ENCODE results near the gene CTNND2. TPM values are rescaled to one million over a fixed set of nuclear protein-coding genes. Genes with fewer than 3 reads are reported as not detected.

Gene CTNND2
- total and polyA plus RNA-seq, 10 of the 15 experiments (the other 5 are each of a cell fraction or from before 2014, with no cell fraction given) = 0.02 to 0.16 (median 0.04) TPM; not detected in 7

DNA sequence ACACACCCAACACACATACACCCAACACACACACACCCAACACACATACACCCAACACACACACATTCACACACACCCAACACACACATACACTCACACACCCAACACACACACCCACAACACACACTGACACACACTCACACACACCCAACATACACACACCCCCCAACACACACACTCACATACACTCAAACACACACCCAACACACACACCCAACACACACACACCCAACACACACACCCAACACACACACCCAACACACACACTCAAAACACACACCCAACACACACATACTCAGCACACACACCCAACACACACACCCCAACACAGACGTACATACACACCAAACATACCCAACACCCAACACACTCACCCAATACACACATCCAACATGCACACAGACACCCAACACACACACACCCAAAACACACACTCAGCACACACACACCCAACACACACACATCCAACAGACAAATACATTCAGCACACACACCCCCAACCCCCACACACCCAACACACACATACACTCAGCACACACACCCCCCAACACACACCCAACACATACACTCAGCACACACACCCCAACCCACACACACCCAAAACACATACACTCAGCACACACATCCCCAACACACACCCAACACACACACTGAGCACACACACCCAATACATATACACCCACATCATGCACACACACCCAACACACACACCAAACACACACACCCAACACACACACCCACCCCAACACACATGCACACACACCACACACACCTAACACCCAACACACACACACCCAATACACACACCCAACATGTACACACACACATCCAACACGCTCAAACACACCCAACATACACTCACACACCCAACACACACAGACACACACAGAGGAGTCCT lies 663.7 kb downstream of the CTNND2 start:
- H3K4me2 ChIP-seq (ENCODE audit: control insufficient read depth, insufficient read depth) = no peak overlapping the region
- RAD21 ChIA-PET (ENCODE audit: unreplicated experiment) = no interaction called here
- in situ Hi-C loops (cut with MboI) = no loop called here
- TF ChIP-seq CHD1 (IDR thresholded peaks at IDR 0.05; ENCODE audit: low read depth, low read length) (no peak), ZSCAN29 (IDR thresholded peaks at IDR 0.05) (no peak), SMAD5 (IDR thresholded peaks at IDR 0.05; ENCODE audit: low read depth) (no peak), STAT1 (conservative IDR thresholded peaks at IDR 0.05) (no peak), NRF1 (conservative IDR thresholded peaks at IDR 0.05; ENCODE audit: low read depth, low read length) (no peak), SUPT20H (IDR thresholded peaks at IDR 0.05; ENCODE audit: borderline replicate concordance, control insufficient read depth, low read depth, low read length) (no peak), NFYA (IDR thresholded peaks at IDR 0.05; ENCODE audit: borderline replicate concordance, low read depth, low read length) (no peak), ZNF274 (IDR thresholded peaks at IDR 0.05; ENCODE audit: insufficient read depth, insufficient read length) (no peak), IKZF1 (conservative IDR thresholded peaks at IDR 0.05) (no peak), BHLHE40 (IDR thresholded peaks at IDR 0.05; ENCODE audit: borderline replicate concordance in 1 of 2, low read depth in 2 of 2, low read length in 1 of 2) (no peak)
- TF ChIP-seq, protein P1, sequence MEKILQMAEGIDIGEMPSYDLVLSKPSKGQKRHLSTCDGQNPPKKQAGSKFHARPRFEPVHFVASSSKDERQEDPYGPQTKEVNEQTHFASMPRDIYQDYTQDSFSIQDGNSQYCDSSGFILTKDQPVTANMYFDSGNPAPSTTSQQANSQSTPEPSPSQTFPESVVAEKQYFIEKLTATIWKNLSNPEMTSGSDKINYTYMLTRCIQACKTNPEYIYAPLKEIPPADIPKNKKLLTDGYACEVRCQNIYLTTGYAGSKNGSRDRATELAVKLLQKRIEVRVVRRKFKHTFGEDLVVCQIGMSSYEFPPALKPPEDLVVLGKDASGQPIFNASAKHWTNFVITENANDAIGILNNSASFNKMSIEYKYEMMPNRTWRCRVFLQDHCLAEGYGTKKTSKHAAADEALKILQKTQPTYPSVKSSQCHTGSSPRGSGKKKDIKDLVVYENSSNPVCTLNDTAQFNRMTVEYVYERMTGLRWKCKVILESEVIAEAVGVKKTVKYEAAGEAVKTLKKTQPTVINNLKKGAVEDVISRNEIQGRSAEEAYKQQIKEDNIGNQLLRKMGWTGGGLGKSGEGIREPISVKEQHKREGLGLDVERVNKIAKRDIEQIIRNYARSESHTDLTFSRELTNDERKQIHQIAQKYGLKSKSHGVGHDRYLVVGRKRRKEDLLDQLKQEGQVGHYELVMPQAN (conservative IDR thresholded peaks at IDR 0.05) = no peak
- TF ChIP-seq, protein P2, sequence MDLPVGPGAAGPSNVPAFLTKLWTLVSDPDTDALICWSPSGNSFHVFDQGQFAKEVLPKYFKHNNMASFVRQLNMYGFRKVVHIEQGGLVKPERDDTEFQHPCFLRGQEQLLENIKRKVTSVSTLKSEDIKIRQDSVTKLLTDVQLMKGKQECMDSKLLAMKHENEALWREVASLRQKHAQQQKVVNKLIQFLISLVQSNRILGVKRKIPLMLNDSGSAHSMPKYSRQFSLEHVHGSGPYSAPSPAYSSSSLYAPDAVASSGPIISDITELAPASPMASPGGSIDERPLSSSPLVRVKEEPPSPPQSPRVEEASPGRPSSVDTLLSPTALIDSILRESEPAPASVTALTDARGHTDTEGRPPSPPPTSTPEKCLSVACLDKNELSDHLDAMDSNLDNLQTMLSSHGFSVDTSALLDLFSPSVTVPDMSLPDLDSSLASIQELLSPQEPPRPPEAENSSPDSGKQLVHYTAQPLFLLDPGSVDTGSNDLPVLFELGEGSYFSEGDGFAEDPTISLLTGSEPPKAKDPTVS (IDR thresholded peaks at IDR 0.05; ENCODE audit: low read depth, low read length) = no peak
- TF ChIP-seq, protein P3, sequence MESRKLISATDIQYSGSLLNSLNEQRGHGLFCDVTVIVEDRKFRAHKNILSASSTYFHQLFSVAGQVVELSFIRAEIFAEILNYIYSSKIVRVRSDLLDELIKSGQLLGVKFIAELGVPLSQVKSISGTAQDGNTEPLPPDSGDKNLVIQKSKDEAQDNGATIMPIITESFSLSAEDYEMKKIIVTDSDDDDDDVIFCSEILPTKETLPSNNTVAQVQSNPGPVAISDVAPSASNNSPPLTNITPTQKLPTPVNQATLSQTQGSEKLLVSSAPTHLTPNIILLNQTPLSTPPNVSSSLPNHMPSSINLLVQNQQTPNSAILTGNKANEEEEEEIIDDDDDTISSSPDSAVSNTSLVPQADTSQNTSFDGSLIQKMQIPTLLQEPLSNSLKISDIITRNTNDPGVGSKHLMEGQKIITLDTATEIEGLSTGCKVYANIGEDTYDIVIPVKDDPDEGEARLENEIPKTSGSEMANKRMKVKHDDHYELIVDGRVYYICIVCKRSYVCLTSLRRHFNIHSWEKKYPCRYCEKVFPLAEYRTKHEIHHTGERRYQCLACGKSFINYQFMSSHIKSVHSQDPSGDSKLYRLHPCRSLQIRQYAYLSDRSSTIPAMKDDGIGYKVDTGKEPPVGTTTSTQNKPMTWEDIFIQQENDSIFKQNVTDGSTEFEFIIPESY (IDR thresholded peaks at IDR 0.05) = no peak
- TF ChIP-seq, protein P4, sequence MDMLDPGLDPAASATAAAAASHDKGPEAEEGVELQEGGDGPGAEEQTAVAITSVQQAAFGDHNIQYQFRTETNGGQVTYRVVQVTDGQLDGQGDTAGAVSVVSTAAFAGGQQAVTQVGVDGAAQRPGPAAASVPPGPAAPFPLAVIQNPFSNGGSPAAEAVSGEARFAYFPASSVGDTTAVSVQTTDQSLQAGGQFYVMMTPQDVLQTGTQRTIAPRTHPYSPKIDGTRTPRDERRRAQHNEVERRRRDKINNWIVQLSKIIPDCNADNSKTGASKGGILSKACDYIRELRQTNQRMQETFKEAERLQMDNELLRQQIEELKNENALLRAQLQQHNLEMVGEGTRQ (IDR thresholded peaks at IDR 0.05; ENCODE audit: borderline replicate concordance, low read depth, low read length) = no peak
- TF ChIP-seq, protein P5, sequence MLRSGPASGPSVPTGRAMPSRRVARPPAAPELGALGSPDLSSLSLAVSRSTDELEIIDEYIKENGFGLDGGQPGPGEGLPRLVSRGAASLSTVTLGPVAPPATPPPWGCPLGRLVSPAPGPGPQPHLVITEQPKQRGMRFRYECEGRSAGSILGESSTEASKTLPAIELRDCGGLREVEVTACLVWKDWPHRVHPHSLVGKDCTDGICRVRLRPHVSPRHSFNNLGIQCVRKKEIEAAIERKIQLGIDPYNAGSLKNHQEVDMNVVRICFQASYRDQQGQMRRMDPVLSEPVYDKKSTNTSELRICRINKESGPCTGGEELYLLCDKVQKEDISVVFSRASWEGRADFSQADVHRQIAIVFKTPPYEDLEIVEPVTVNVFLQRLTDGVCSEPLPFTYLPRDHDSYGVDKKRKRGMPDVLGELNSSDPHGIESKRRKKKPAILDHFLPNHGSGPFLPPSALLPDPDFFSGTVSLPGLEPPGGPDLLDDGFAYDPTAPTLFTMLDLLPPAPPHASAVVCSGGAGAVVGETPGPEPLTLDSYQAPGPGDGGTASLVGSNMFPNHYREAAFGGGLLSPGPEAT (IDR thresholded peaks at IDR 0.05; ENCODE audit: low read depth) = no peak

More for the DNA sequence above, 663.7 kb downstream of the CTNND2 start:
- no peaks in the 10 kb centered on the region for H3K79me2 ChIP-seq (ENCODE audit: control insufficient read depth, insufficient read depth, low read length)
- no peak overlapping the region for H3K27ac ChIP-seq (ENCODE audit: control insufficient read depth, insufficient read depth)
- no peak overlapping the region for H2AFZ ChIP-seq (ENCODE audit: control insufficient read depth, low read depth, low read length)
- no TSS peak for BruUV-seq (replicated peaks)
- H3K36me3 ChIP-seq (ENCODE audit: control insufficient read depth in 2 of 2, insufficient read depth in 2 of 2, low read length in 1 of 2) = no peaks in the 10 kb centered on the region
- H3K4me3 ChIP-seq = no peak overlapping the region
- POLR2A ChIA-PET = no interaction called here
- no peak overlapping the region for H3K9ac ChIP-seq (ENCODE audit: control insufficient read depth, insufficient read depth, low read length)
- intact Hi-C loops (cut with micrococcal nuclease; ENCODE audit: unreplicated experiment) = no loop called here
- DNase-seq (ENCODE audit: low read depth, low spot score) (no peak), FAIRE-seq (no peak), ATAC-seq (no peak)
- H3K27me3 ChIP-seq (replicated peaks in 1 of 2; ENCODE audit: control insufficient read depth in 2 of 2, insufficient read depth in 2 of 2, low read length in 1 of 2) = no peaks in the 10 kb centered on the region
- no peaks in the 10 kb centered on the region for H3K9me3 ChIP-seq (replicated peaks; ENCODE audit: control insufficient read depth, insufficient read depth, low read length)
- H3K4me1 ChIP-seq (ENCODE audit: control insufficient read depth, insufficient read depth, low read length) = no peaks in the 10 kb centered on the region
- whole genome bisulfite sequencing (ENCODE audit: insufficient coverage, insufficient replicate concordance, low lambda C conversion rate, missing lambda C conversion rate) = 6% methylated on average over 2 of the region's 2 CpGs
- no peaks in the 10 kb centered on the region for H4K20me1 ChIP-seq (ENCODE audit: control insufficient read depth, insufficient read depth)
- SMC1A ChIA-PET (ENCODE audit: uncharacterized antibody, unreplicated experiment) = no interaction called here
- CTCF ChIA-PET = no interaction called here

Data from GM12878 (cell line).